NK-92 treated with Interleukin-12 subunit alpha and Interleukin-12 subunit beta, amount 100 ng/mL, for 24 hours (cell line): ENCODE measurements around the gene FAM184A.
"Not testable (repeated sequence)": the region's sequence is repeated elsewhere in the genome, so short reads cannot be mapped to it uniquely, and the experiment has no call there.

Experiments used
- DNase-seq: peaks from one replicate; lab custom pipeline; 2025; lab: John Stamatoyannopoulos, UW

FAM184A gene

DNA sequence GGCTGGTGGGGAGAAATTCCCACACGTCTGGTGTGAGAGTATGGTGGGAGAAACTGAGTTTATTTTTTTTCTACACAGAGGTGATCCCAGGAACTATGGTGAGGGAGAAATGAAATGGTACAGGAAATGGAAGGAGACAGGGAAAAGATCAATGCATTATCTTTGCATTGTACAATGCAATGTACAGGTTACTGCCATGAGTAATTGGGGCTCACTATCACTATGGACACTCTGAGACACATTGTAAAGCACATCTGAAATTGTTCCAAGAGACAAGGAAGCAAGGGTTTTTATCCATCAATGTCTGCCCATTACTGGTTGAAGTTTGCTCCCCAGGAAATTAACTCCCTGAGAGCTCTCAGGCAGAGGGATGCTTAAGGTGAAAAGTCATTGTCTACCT, 21.7 kb upstream of the FAM184A start:
- DNase-seq = no peak

DNA sequence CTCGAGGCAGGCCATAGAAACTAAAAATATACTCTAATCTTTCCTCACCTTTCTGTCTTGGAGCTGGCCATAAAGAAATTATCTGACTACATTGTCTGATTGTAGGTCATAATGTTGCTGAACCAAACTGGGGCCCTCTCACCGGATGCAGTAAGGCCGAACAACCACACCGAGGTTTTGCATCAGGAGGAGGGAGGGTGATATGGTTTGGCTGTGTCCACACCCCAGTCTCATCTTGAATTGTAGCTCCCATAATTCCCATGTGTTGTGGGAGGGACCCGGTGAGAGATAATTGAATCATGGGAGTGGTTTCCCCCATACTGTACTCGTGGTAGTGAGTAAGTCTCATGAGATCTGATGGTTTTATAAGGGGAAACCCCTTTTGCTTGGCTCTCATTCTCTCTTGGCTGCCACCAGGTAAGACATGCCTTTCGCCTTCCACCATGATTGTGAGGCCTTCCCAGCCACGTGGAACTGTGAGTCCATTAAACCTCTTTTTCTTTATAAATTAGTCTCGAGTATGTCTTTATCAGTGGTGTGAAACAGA, 19.4 kb upstream of the FAM184A start:
- not testable (repeated sequence) for DNase-seq

DNA sequence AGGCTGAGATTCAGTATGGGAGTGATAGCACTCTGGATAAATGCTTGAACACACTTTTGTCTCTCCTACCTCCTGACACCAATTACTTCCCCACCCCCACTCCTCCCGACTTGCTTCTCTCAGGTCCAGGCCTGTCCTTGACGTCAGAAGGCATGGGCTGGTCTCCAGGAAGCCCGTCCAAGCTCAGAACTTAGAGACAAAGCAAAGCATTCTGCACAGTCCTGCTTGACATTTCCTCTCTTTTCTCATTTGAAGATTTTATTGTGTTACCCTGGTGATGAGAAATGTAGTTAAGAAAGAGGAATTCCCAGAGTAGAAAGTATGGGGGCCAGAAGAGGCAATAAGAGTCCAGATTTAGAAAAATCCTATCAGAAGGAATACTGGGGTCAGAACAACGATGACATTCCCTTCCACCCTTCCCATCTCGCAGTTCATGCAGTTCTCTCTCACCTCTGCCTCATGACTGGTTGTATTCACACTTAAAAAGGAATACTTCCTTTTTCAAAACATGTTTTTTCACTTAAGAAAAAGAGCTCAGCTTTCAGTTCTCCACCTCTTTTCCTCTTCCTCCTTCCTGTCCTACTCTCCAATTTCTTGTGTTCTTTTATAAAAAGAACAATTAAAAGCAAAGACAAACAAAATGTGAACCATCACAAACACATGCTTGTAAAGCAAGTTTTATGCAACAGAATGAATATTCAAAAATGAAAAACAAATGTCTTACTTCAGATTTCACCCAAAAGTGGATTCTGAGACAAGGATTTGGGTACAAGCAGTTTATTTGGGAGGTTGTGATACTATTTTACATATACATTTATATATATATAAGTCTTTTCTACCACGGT, 18.5 kb upstream of the FAM184A start:
- DNase-seq = no peak

DNA sequence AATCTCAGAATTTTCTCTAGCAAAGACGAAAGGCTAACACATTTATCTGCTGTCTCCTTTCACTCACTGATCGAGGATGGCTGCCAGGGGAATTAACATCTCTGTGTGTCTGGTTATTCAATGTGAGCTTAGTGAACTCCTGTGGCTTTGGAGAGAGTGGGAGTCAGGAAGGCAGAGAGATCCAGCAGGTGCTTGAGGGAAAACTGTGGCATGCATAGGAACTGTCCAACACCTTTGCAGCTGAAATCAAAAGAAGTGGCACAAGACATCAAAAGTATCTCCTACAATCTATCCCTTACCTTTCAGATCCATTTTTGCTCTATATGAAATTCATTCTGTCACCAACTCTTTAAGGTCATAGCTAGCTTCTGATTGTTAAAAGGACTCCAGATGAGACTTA, 11.8 kb upstream of the FAM184A start:
- DNase-seq = no peak

DNA sequence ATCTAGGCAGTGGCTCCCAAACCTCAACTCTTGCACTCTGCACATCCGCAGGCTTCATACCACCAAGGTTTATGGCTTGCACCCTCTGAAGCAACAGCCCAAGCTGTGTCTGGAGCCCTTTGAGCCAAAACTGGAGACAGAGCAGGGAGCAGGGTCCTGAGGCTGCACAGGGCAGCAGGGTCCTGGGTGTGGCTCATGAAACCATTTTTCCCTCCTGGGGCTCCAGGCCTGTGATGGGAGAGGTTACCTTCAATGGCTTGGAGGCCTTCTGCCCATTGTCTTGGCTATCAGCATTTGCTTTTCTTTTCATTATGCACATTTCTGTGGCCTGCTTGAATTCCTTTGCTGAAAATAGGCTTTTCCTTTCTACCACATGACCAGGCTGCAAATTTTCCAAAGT, 6.3 kb upstream of the FAM184A start:
- no peak for DNase-seq

DNA sequence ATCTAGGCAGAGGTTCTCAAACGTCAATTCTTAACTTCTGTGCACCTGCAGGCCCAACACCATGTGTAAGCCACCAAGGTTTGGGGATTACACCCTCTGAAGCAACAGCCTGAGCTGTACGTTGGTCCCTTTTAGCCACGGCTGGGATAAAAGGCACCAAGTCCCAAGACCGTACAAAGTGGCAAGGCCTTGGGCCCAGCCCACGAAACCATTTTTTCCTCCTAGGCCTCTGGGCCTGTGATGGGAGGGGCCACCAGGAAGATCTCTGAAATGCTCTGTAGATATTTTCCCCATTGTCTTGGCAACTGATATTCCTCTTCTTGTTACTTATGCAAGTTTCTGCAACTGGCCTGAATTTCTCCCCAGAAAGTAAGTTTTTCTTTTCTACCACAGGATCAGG, 4.5 kb upstream of the FAM184A start:
- no peak for DNase-seq

DNA sequence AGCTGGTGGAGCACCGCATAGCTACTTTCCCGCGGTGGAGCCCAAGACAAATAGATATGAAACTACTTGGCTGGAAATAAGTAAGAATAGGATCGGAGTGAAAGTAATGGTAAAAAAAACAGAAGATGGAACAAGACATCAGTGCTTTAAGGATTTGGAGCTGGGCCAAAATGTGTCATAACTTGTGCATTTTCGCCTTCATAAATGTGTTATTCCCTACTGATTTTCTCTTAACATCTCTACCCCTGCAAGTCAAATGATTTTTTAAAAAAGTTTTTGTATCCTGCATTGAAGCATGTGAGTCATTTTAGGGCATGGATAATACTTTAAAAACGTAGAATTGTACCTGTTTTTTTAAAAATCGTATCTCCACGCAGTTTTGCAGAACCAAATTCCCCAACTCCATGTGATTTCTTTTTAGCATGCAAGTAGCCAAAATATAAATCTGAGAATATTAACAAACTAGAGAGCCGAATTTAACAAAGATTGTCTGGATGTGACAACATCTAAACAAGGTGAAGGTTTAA, 882 bp upstream of the FAM184A start:
- no peak for DNase-seq

DNA sequence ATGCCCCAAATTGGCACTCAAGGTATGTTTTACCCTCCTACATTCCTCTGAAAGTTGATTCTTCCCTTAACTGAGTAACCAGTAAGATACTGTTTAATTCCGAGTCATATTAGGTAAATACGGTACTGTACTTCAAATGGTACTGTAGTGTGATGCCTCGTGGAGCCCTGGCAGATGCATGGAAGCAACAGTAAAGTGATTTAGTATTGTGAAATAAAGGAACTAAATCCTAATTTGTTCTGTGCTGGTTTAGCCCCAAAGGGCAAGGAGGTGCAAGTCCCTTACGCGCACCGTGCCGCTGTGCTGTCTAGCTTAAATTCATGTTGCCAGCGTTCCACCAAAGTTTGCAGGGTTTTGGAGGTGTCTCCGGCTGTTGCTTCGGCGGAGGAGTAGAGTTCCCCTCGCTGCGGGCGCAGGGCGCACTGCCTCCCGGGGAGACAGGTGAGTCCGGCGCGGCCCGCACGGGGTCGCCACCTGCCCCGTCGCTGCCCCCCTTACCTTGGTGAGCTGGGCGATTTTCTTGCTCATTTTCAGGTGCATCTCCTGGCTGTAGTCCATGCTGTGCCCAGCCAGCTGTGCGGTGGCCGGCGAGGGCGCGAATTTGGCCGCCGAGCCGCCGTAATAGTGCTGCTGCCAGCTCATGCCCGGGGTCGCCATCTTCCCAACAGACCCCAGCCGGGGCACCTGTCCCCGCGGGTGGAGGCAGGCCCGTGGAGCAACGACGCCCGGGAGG, 655 bp downstream of the FAM184A start:
- DNase-seq = no peak

DNA sequence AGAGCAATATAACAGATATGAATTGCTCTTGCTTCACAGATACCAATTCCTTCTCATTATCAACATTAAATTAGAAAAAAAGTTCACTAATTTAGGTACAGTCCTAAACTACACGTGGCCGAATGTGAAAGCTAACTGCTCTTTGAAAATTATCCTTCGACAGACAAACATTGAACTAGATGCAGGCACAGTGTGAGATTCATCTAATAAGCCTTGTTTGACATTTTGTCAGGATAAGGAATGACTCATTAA, 1.1 kb downstream of the FAM184A start:
- no peak for DNase-seq

DNA sequence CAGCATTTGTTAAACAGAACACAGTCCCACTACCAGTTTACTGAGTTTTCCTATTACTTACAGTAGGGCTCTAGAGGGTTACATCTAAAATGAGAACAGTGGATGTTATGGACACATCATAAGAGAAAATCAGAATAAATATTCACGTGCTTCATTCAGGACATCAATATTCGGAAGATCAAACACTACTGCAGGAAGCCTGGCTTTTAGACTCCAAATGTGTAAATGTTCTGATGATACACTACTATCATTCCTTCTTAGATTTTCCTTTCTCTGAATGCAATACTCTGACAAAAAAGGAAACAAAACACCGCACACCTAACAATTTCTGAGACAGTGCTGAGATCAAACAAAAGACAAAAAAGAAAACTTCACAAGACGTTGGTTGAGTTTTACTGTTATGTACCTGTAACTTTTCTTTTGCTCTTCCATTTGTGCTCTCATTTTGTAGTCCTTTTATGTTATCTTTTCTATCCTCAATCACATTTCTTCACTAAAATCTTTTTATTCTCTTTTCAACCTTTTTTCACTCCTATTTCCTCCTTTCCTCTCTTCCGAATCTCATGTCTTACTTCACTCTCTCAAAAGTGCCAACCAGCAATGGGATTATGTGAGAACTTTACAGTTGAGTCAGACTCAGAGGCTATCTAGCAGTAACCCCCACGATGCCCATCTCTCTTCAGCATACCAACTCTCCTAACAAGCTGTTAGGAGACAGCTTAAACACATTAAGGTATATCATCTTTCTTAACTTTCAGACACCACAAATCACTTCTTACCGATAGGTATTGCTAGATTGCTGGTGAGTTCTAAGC, 1.7 kb downstream of the FAM184A start:
- no peak for DNase-seq

DNA sequence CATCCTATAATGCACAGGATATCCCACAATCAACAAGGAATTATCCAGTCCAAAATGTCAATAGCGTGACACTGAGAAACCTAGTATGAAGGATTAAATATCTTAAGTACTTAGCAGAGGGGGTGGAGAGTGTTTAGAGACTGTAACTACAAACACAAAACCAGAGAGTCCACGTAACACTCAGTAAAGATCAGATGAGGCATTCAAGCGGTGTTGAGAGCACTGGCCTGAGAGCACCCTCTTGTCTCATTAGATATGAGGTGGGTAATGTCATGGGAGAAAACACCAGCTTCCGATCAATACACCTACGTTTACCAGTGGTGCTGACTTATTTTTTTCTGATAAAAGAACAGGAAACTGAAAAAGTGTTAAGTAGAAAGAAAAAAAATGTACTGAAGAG, 2.3 kb downstream of the FAM184A start:
- DNase-seq = no peak

DNA sequence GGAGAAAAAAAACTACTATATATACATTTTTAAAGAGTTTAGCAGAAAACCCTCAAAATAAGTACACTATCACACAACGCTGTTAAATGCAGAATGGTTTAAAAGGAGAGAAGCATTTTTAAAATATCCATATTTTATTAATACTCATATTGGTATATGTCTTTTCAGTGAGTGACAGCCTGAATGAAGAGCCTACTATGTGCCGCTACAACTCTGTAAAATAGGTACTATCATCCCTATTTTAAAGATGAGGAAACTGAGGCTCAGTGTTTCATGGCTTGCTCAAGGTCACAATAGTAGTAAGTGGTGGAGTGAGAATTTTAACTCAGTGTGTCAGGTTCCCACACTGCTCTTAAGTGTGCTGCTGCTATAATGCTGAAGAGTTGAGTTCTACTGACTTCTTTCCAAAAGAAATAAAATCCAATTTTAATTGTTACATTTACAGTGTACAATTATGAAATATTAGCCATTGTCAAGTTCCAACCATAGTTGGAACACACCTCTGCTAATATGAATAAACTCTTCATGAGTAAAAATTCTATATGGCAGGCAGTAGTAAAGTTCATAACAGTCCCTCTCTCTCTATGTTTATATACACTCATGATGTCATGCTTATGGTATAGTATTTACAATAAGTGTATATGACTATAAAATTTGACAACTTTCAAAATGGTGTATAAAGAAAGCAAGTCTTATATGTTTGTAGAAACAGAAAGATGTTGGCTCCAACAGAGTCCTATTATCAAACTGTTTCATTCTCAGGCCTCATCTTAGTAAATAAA, 3.1 kb downstream of the FAM184A start:
- DNase-seq = no peak

DNA sequence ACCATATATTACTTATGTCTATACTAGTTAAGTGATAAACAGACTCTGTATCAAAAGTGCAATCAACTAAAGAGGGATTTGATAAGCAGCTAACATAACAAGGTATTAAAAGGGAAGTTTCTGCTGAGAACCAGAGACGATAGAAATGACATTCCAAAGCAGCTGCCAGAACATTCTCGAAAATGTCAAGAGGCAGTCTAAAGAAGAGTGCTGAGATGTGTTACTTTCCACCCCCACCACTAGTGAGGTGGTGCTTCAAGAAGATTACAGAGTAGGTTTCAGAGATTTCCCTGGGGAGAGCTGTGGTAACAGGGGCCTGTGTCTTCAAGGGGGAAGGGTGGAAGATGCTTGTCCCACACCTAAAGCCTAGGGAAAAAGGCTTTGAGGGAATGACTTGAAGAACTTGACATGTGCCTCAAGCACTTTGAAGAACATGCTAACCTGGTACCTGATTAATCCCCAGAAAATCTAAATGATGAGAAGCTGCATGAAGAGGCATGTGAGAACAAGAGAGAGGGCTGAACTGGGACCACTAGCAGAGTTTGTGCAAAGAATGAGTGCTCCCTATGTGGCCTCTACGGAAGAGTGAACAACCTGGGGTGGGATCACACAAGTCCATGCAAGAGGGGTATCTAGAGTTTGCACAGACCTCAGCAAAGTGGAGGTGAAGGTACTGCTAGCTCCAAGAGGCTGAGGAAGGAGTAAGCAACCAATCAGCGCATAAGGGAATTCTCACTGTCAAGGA, 5.0 kb downstream of the FAM184A start:
- no peak for DNase-seq

DNA sequence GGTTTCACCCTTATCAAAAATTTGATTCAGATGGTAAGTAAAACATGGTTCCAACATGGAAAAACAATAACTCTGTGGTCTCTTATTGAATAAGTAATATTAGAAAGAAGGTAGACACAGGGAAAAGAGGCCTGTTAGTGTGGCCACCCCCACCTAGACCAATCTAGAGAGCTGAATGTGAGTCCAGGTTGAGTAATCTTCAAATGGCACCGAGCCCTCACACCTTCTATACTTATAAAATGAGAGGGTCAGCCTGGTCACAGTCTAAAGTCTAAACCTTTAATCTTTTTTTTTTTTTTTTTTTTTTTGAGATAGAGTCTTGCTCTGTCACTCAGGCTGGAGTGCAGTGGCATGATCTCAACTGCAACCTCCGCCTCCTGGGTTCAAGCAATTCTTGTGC, 6.9 kb downstream of the FAM184A start:
- DNase-seq = no peak

DNA sequence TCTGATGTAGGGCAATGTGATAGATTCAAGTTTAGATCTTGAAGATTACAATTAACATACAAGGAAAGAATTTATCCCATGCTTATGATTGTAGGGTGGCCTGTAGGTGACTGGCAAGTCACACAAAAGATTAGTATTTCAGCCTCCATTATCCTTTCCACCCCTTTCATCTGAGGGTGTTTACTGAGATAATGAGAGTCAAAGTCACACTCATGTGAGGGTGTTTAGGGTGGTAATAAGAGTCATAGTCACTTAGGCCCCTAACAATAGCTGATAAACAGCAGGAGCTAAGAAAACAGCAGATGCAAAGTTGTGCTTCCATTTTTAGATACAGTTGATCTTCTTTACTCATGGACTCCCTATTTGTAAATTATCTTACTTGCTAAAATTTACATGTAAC, 11.4 kb downstream of the FAM184A start:
- no peak for DNase-seq

DNA sequence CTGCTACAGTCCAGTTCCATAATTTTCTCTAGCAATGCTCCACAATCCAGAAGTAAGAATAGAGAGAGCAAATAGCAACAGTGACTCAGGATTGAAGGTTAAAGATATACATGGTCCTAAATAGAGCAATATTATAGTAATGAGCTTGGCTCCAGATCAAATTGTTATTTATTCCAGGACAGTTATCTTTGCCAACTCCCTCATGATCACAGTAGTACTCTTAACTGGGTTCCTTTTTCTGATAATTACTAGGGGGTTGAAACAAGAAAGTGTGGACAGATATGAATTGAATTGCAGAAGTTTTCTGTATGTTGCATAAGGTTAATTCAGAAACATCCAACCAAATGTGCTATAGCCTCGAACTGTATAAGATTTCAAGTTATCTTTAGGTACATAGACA, 11.9 kb downstream of the FAM184A start:
- DNase-seq = no peak

DNA sequence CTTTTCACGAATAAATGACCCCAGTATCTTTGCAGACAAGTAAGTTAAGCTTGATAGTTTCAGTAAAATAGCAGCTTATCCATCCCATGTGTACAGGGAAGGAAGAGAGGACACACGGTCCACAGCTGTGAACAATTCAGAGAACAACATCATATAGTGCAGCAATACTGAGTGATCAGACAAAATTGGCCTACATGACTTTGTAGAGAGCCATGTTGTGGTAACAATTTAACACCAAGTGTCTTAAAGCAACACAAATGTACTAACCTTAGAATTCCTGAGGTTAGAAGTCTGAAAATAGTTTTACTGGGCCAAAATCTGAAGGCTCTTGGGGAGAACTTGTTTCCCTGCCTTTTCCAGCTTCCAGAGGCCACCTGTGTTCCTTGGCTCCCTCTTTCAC, 12.5 kb downstream of the FAM184A start:
- DNase-seq = no peak

DNA sequence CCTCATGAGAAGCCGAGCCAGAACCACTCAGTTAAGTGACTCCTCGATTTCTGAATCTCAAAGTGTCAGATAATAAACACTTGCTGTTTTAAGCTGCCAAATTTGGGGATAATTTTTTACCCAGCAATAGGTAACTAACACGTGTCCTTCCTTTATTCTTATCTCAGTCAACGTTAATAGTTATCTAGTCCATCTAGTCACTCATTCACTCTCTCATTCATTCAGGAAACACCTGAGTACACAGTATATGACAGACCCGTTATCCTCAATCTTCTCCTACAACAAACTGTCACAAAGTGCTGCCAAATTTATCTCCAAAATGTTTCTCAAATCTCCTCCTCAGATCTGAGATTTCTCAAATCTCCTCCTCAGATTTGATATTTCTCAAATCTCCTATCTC, 13.1 kb downstream of the FAM184A start:
- no peak for DNase-seq

DNA sequence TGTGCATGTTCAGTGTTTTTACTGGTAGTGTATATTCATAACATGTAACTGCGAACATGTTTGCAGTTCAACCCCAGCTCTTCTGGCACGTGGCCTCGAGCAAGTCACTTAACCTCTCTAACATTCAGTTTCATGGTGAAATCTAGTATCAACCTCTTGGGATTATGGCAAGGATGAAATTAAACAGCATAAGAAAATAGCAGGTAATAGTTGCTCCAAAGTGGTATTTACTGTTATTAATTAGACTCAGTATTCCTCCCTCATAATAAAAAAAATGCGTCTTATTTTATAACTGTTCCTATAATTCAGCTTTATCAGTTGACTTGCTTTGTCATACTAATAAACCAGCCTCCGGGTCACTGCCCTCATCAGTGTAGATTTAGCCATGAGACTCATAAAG, 15.0 kb downstream of the FAM184A start:
- DNase-seq = no peak

DNA sequence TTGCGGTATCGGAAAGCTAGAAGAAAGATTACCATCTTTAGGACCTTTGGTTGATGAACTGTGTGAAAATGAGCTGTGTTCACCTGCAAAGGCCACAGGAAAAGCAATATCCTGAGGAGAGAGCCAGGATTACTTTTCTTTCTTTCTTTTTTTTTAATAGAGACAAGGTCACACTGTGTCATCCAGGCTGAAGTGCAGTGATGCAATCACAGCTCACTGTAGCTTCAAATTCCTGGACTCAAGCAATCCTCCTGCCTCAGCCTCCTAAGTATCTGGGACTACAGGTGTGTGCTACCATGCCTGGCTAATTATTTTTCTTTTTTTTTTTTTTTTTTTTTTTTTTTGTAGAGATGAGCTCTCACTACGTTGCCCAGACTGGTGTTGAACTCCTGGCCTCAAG, 17.2 kb downstream of the FAM184A start:
- DNase-seq = no peak
